ENCODE results near the gene ARCN1.

DNA sequence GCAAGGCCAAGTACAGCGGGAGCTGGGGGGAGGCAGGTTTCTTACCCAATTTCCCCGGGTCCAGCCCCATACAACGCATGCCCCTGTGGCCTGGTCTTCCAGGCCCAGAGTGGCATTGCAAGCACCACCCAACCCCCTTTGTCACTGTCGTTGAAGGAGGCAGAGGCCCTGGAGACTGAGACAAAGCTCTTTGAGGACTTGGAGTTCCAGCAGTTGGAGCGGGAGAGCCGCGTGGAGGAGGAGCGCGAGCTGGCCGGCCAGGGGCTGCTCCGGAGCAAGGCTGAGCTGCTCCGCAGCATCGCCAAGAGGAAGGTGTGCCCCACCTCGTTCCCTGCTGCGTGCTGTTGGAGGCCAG is 63.0 kb downstream of the ARCN1 start:
- TF ChIP-seq, protein P1, sequence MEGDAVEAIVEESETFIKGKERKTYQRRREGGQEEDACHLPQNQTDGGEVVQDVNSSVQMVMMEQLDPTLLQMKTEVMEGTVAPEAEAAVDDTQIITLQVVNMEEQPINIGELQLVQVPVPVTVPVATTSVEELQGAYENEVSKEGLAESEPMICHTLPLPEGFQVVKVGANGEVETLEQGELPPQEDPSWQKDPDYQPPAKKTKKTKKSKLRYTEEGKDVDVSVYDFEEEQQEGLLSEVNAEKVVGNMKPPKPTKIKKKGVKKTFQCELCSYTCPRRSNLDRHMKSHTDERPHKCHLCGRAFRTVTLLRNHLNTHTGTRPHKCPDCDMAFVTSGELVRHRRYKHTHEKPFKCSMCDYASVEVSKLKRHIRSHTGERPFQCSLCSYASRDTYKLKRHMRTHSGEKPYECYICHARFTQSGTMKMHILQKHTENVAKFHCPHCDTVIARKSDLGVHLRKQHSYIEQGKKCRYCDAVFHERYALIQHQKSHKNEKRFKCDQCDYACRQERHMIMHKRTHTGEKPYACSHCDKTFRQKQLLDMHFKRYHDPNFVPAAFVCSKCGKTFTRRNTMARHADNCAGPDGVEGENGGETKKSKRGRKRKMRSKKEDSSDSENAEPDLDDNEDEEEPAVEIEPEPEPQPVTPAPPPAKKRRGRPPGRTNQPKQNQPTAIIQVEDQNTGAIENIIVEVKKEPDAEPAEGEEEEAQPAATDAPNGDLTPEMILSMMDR (IDR thresholded peaks at IDR 0.05 in 8 of 11, conservative IDR thresholded peaks at IDR 0.05 in 3 of 11) = no peak
- TF ChIP-seq POLR2A (IDR thresholded peaks at IDR 0.05) (no peak), POLR2AphosphoS5 (IDR thresholded peaks at IDR 0.05) (no peak)

Data from spleen (tissue), 7 donors.